GM19351 (cell line): ENCODE data around the gene TLE3.

Experiments
- ATAC-seq: cut with Tn5 transposase; IDR thresholded peaks from one replicate; pipeline ENCODE4 v1.9.1; 2021; ENCODE audit warnings: mild to moderate bottlenecking, moderate library complexity; ENCODE audit not compliant: unreplicated experiment

Gene TLE3

GRCh38 chr15:70086636-70087035 lies 11.1 kb downstream of the TLE3 start:
- ATAC-seq = no peak

GRCh38 chr15:70084461-70084860 lies 13.3 kb downstream of the TLE3 start:
- no peak for ATAC-seq

- ATAC-seq = peak; percentile 86
Observed at GRCh38 chr15:70083946-70084345, 13.8 kb downstream of the TLE3 start.

- no peak for ATAC-seq
Observed at GRCh38 chr15:70083418-70083817, 14.3 kb downstream of the TLE3 start.

GRCh38 chr15:70082281-70082900 lies 15.3 kb downstream of the TLE3 start:
- no peak for ATAC-seq

GRCh38 chr15:70081612-70082011 lies 16.1 kb downstream of the TLE3 start:
- ATAC-seq = no peak

- no peak for ATAC-seq
Observed at GRCh38 chr15:70080347-70080746, 17.4 kb downstream of the TLE3 start.

GRCh38 chr15:70079888-70080287 lies 17.8 kb downstream of the TLE3 start:
- ATAC-seq = no peak

- no peak for ATAC-seq
Observed at GRCh38 chr15:70078578-70079417, 18.9 kb downstream of the TLE3 start.

- no peak for ATAC-seq
Observed at GRCh38 chr15:70077188-70078147, 20.2 kb downstream of the TLE3 start.

GRCh38 chr15:70074380-70074779 lies 23.3 kb downstream of the TLE3 start:
- no peak for ATAC-seq

GRCh38 chr15:70072479-70072878 lies 25.2 kb downstream of the TLE3 start:
- ATAC-seq = no peak

GRCh38 chr15:70071799-70072198 lies 25.9 kb downstream of the TLE3 start:
- ATAC-seq = no peak

- no peak for ATAC-seq
Observed at GRCh38 chr15:70069716-70070115, 28.0 kb downstream of the TLE3 start.

GRCh38 chr15:70068783-70069565 lies 28.7 kb downstream of the TLE3 start:
- no peak for ATAC-seq

GRCh38 chr15:70067681-70068080 lies 30.0 kb downstream of the TLE3 start:
- no peak for ATAC-seq

GRCh38 chr15:70067011-70067410 lies 30.7 kb downstream of the TLE3 start:
- no peak for ATAC-seq

GRCh38 chr15:70066447-70066846 lies 31.3 kb downstream of the TLE3 start:
- no peak for ATAC-seq

GRCh38 chr15:70066004-70066403 lies 31.7 kb downstream of the TLE3 start:
- ATAC-seq = no peak

- no peak for ATAC-seq
Observed at GRCh38 chr15:70065006-70065722, 32.6 kb downstream of the TLE3 start.
